Activated naive CD8-positive, alpha-beta T cell treated with anti-CD3 and anti-CD28 coated beads, Interleukin-2, amount 50 U/mL, for 24 hours (primary cell): Measurements from ENCODE around the gene C22orf39.

ENCODE experiments used
- ATAC-seq: fragments of 150-1000 bp; cut with Tn5 transposase; one replicate; pipeline ENCODE4 v1.10.0; 2021
- DNase-seq: peaks from one replicate; pipeline ENCODE4 v3.0.0; 2021
- H3K27ac Mint-ChIP-seq: one replicate; pipeline ENCODE4 v1.8.0; 2021; ENCODE audit warnings: mild to moderate bottlenecking, mixed read lengths
- H3K27me3 Mint-ChIP-seq: one replicate; pipeline ENCODE4 v1.8.0; 2021; ENCODE audit warnings: mixed read lengths
- H3K36me3 Mint-ChIP-seq: one replicate; pipeline ENCODE4 v1.8.0; 2021; ENCODE audit warnings: low read depth, mixed read lengths
- H3K4me1 Mint-ChIP-seq: one replicate; pipeline ENCODE4 v1.8.0; 2021; ENCODE audit warnings: mixed read lengths
- H3K4me3 Mint-ChIP-seq: one replicate; pipeline ENCODE4 v1.8.0; 2021; ENCODE audit warnings: mild to moderate bottlenecking, moderate library complexity, mixed read lengths
- H3K9me3 Mint-ChIP-seq: one replicate; pipeline ENCODE4 v1.8.0; 2021; ENCODE audit warnings: mixed read lengths

Gene C22orf39

GRCh38 chr22:19466126-19466716 lies 18.7 kb upstream of the C22orf39 start:
- no peaks in the 10 kb centered on the region for H3K4me1 Mint-ChIP-seq
- no peaks in the 10 kb centered on the region for H3K27me3 Mint-ChIP-seq
- H3K36me3 Mint-ChIP-seq: peaks cover 54% of the 10 kb centered on the region
- DNase-seq (no peak), ATAC-seq (no peak)
- no peaks in the 10 kb centered on the region for H3K9me3 Mint-ChIP-seq
- no peak overlapping the region for H3K4me3 Mint-ChIP-seq
- no peak overlapping the region for H3K27ac Mint-ChIP-seq

- H3K9me3 Mint-ChIP-seq: no peaks in the 10 kb centered on the region
- DNase-seq: no peak
- H3K27ac Mint-ChIP-seq: no peak overlapping the region
- no peaks in the 10 kb centered on the region for H3K4me1 Mint-ChIP-seq
- peaks cover 54% of the 10 kb centered on the region for H3K36me3 Mint-ChIP-seq
- no peaks in the 10 kb centered on the region for H3K27me3 Mint-ChIP-seq
- no peak for ATAC-seq
- no peak overlapping the region for H3K4me3 Mint-ChIP-seq
These were observed 17.5 kb upstream of the C22orf39 start for GRCh38 chr22:19464975-19465374.

- H3K27ac Mint-ChIP-seq: no peak overlapping the region
- H3K9me3 Mint-ChIP-seq: no peaks in the 10 kb centered on the region
- H3K36me3 Mint-ChIP-seq: peaks cover 53% of the 10 kb centered on the region
- H3K27me3 Mint-ChIP-seq: no peaks in the 10 kb centered on the region
- no peak overlapping the region for H3K4me3 Mint-ChIP-seq
- no peaks in the 10 kb centered on the region for H3K4me1 Mint-ChIP-seq
- no peak for DNase-seq
- no peak for ATAC-seq
These were observed 17.0 kb upstream of the C22orf39 start for GRCh38 chr22:19464546-19464945.

- no peak for ATAC-seq
- no peak overlapping the region for H3K4me3 Mint-ChIP-seq
- H3K27me3 Mint-ChIP-seq: no peaks in the 10 kb centered on the region
- no peak overlapping the region for H3K27ac Mint-ChIP-seq
- no peaks in the 10 kb centered on the region for H3K4me1 Mint-ChIP-seq
- H3K9me3 Mint-ChIP-seq: no peaks in the 10 kb centered on the region
- peaks cover 50% of the 10 kb centered on the region for H3K36me3 Mint-ChIP-seq
- DNase-seq: no peak
These were observed 16.3 kb upstream of the C22orf39 start for GRCh38 chr22:19463491-19464469.

- DNase-seq (no peak), ATAC-seq (no peak)
- Mint-ChIP-seq H3K27ac (no peak overlapping the region), H3K4me1 (no peaks in the 10 kb centered on the region), H3K4me3 (no peak overlapping the region), H3K9me3 (no peaks in the 10 kb centered on the region), H3K27me3 (no peaks in the 10 kb centered on the region), H3K36me3 (peaks cover 45% of the 10 kb centered on the region)
These were observed 15.5 kb upstream of the C22orf39 start for GRCh38 chr22:19463008-19463407.

- Mint-ChIP-seq H3K9me3 (no peaks in the 10 kb centered on the region), H3K27ac (no peak overlapping the region), H3K4me1 (no peaks in the 10 kb centered on the region), H3K27me3 (no peaks in the 10 kb centered on the region), H3K36me3 (peaks cover 44% of the 10 kb centered on the region), H3K4me3 (no peak overlapping the region)
- DNase-seq (no peak), ATAC-seq (no peak)
These were observed 14.0 kb upstream of the C22orf39 start for GRCh38 chr22:19461506-19461905.

GRCh38 chr22:19460036-19460435 lies 12.5 kb upstream of the C22orf39 start:
- DNase-seq (no peak), ATAC-seq (no peak)
- H3K27me3 Mint-ChIP-seq: no peaks in the 10 kb centered on the region
- H3K4me3 Mint-ChIP-seq: no peak overlapping the region
- no peak overlapping the region for H3K27ac Mint-ChIP-seq
- H3K36me3 Mint-ChIP-seq: peaks cover 42% of the 10 kb centered on the region
- H3K9me3 Mint-ChIP-seq: no peaks in the 10 kb centered on the region
- no peaks in the 10 kb centered on the region for H3K4me1 Mint-ChIP-seq

GRCh38 chr22:19457828-19458428 lies 10.4 kb upstream of the C22orf39 start:
- H3K36me3 Mint-ChIP-seq: peaks cover 56% of the 10 kb centered on the region
- H3K27me3 Mint-ChIP-seq: no peaks in the 10 kb centered on the region
- H3K4me1 Mint-ChIP-seq: peaks cover 3% of the 10 kb centered on the region
- no peak overlapping the region for H3K27ac Mint-ChIP-seq
- DNase-seq: no peak
- H3K9me3 Mint-ChIP-seq: no peaks in the 10 kb centered on the region
- no peak overlapping the region for H3K4me3 Mint-ChIP-seq
- ATAC-seq: no peak

GRCh38 chr22:19456541-19456940 lies 9.0 kb upstream of the C22orf39 start:
- no peaks in the 10 kb centered on the region for H3K27me3 Mint-ChIP-seq
- peaks cover 3% of the 10 kb centered on the region for H3K4me1 Mint-ChIP-seq
- ATAC-seq: no peak
- H3K27ac Mint-ChIP-seq: no peak overlapping the region
- DNase-seq: no peak
- no peaks in the 10 kb centered on the region for H3K9me3 Mint-ChIP-seq
- no peak overlapping the region for H3K4me3 Mint-ChIP-seq
- H3K36me3 Mint-ChIP-seq: peaks cover 53% of the 10 kb centered on the region

GRCh38 chr22:19455585-19456370 lies 8.3 kb upstream of the C22orf39 start:
- H3K4me3 Mint-ChIP-seq: no peak overlapping the region
- no peak overlapping the region for H3K27ac Mint-ChIP-seq
- DNase-seq (no peak), ATAC-seq (no peak)
- H3K27me3 Mint-ChIP-seq: no peaks in the 10 kb centered on the region
- H3K36me3 Mint-ChIP-seq: peaks cover 50% of the 10 kb centered on the region
- peaks cover 3% of the 10 kb centered on the region for H3K4me1 Mint-ChIP-seq
- H3K9me3 Mint-ChIP-seq: no peaks in the 10 kb centered on the region

- ATAC-seq (no peak), DNase-seq (no peak)
- Mint-ChIP-seq H3K36me3 (peaks cover 48% of the 10 kb centered on the region), H3K4me3 (no peak overlapping the region), H3K27me3 (no peaks in the 10 kb centered on the region), H3K4me1 (peaks cover 3% of the 10 kb centered on the region), H3K27ac (no peak overlapping the region), H3K9me3 (no peaks in the 10 kb centered on the region)
These were observed 7.5 kb upstream of the C22orf39 start for GRCh38 chr22:19455033-19455432.

- Mint-ChIP-seq H3K4me1 (peaks cover 8% of the 10 kb centered on the region), H3K27me3 (no peaks in the 10 kb centered on the region), H3K36me3 (peaks cover 46% of the 10 kb centered on the region), H3K4me3 (no peak overlapping the region), H3K27ac (peak overlapping the region; percentile 47), H3K9me3 (no peaks in the 10 kb centered on the region)
- ATAC-seq (no peak), DNase-seq (no peak)
These were observed 6.6 kb upstream of the C22orf39 start for GRCh38 chr22:19454156-19454555.

GRCh38 chr22:19453718-19454117 lies 6.2 kb upstream of the C22orf39 start:
- ATAC-seq: no peak
- Mint-ChIP-seq H3K27me3 (no peaks in the 10 kb centered on the region), H3K27ac (no peak overlapping the region), H3K4me1 (peaks cover 13% of the 10 kb centered on the region), H3K4me3 (no peak overlapping the region), H3K36me3 (peaks cover 46% of the 10 kb centered on the region), H3K9me3 (no peaks in the 10 kb centered on the region)
- no peak for DNase-seq

- no peak overlapping the region for H3K4me3 Mint-ChIP-seq
- no peak for ATAC-seq
- no peaks in the 10 kb centered on the region for H3K27me3 Mint-ChIP-seq
- H3K27ac Mint-ChIP-seq: no peak overlapping the region
- H3K9me3 Mint-ChIP-seq: no peaks in the 10 kb centered on the region
- DNase-seq: no peak
- peaks cover 41% of the 10 kb centered on the region for H3K36me3 Mint-ChIP-seq
- peaks cover 26% of the 10 kb centered on the region for H3K4me1 Mint-ChIP-seq
These were observed 4.1 kb upstream of the C22orf39 start for GRCh38 chr22:19451570-19451969.
